Liver (tissue), 9 donors: Measurements from ENCODE around the gene STOX2. TPM values are rescaled to one million over a fixed set of nuclear protein-coding genes. Genes with fewer than 3 reads are reported as not detected.

Experiments
- DNase-seq: peaks from one replicate; pipeline ENCODE4 v3.0.0-alpha.2; 2017; ENCODE audit warnings: low spot score
- H3K27ac ChIP-seq, 2 donors: one replicate each; pipeline ENCODE4 v1.7.0; 2013; ENCODE audit warnings: inconsistent platforms in 2 of 2, low read length in 2 of 2, control low read depth in 1 of 2, low read depth in 1 of 2, mild to moderate bottlenecking in 1 of 2
- H3K27me3 ChIP-seq, 4 donors: one replicate each; pipeline versions ENCODE4 v1.6.1 to v1.7.0; 2013; ENCODE audit warnings: low read length in 3 of 4, inconsistent platforms in 1 of 4, mild to moderate bottlenecking in 1 of 4, moderate library complexity in 1 of 4; ENCODE audit not compliant: control insufficient read depth in 4 of 4, insufficient read depth in 4 of 4
- H3K36me3 ChIP-seq, 4 donors: one replicate each; pipeline versions ENCODE4 v1.6.1 to v1.7.0; 2013; ENCODE audit warnings: low read length in 3 of 4, mild to moderate bottlenecking in 3 of 4, low read depth in 1 of 4, moderate library complexity in 1 of 4; ENCODE audit not compliant: control insufficient read depth in 4 of 4, insufficient read depth in 3 of 4
- H3K4me1 ChIP-seq, 4 donors: one replicate each; pipeline versions ENCODE4 v1.6.1 to v1.7.0; 2013; ENCODE audit warnings: low read length in 3 of 4, mild to moderate bottlenecking in 3 of 4, moderate library complexity in 1 of 4; ENCODE audit not compliant: control insufficient read depth in 4 of 4, insufficient read depth in 4 of 4
- H3K4me3 ChIP-seq, 3 donors: one replicate each; pipeline versions ENCODE4 v1.6.1 to v1.7.0; 2013; ENCODE audit warnings: low read length in 3 of 3, control low read depth in 1 of 3, low read depth in 1 of 3, mild to moderate bottlenecking in 1 of 3
- H3K9ac ChIP-seq, 2 donors: one replicate each; pipeline ENCODE4 v1.7.0; 2013; ENCODE audit warnings: low read length in 2 of 2, mild to moderate bottlenecking in 2 of 2, moderate library complexity in 2 of 2, control low read depth in 1 of 2, low read depth in 1 of 2
- H3K9me3 ChIP-seq, 4 donors: one replicate each; pipeline versions ENCODE4 v1.6.1 to v1.7.0; 2013; ENCODE audit warnings: low read length in 3 of 4; ENCODE audit not compliant: control insufficient read depth in 4 of 4
- ATF3 ChIP-seq: IDR thresholded peaks from 2 replicates; pipeline ENCODE4 v1.6.1; 2016; ENCODE audit warnings: antibody characterized with exemption
- EGR1 ChIP-seq, 2 donors: IDR thresholded peaks; 2 replicates each; pipeline ENCODE4 v1.6.1; 2016 to 2018; ENCODE audit warnings: antibody characterized with exemption in 2 of 2, low read depth in 2 of 2
- GABPA ChIP-seq, 2 donors: IDR thresholded peaks in 1 of 2; conservative IDR thresholded peaks in 1 of 2; 2 replicates each; pipeline ENCODE4 v1.6.1; 2016; ENCODE audit warnings: antibody characterized with exemption in 2 of 2, mild to moderate bottlenecking in 1 of 2, moderate library complexity in 1 of 2
- MAX ChIP-seq: IDR thresholded peaks from 2 replicates; pipeline ENCODE4 v1.6.1; 2016; ENCODE audit warnings: antibody characterized with exemption
- NR2F2 ChIP-seq: IDR thresholded peaks from 2 replicates; pipeline ENCODE4 v1.6.1; 2016; ENCODE audit warnings: antibody characterized with exemption
- RAD21 ChIP-seq, 2 donors: IDR thresholded peaks; 2 replicates each; pipeline ENCODE4 v1.6.1; 2016; ENCODE audit warnings: antibody characterized with exemption in 2 of 2, mild to moderate bottlenecking in 2 of 2
- REST ChIP-seq: IDR thresholded peaks from 2 replicates; pipeline ENCODE4 v1.6.1; 2016; ENCODE audit warnings: antibody characterized with exemption, mild to moderate bottlenecking
- TAF1 ChIP-seq: conservative IDR thresholded peaks from 2 replicates; pipeline ENCODE4 v1.6.1; 2016; ENCODE audit warnings: antibody characterized with exemption, mild to moderate bottlenecking
- ZBTB33 ChIP-seq: IDR thresholded peaks from 2 replicates; pipeline ENCODE4 v1.6.1; 2016; ENCODE audit warnings: antibody characterized with exemption
- WGBS: extraction: QIAGEN DNeasy Blood & Tissue Kit; methylation state at CpG from one replicate; pipeline ENCODE4 v1.1.7; 2013; 5-methylcytosine and 5-hydroxymethylcytosine counted together
- polyA plus RNA-seq, 2 donors: library from polyadenylated mRNA; stranded (reverse) in 1 of 2; unstranded in 1 of 2; fragments of 200-250 nt in 1 of 2; fragments of >200 nt in 1 of 2; fragmentation: Nextera tagmentation in 1 of 2; extraction: Ambion mirVana in 1 of 2; gene quantifications; one replicate each; pipeline versions ENCODE4 v1.2.1 to v1.2.3, GENCODE V29; 2013 to 2015
- total RNA-seq, 2 donors: library from RNA; depleted of rRNA; stranded (reverse); fragments of >200 nt; gene quantifications; one replicate each; pipeline ENCODE4 v1.2.3, GENCODE V29; 2014
- donor health status: healthy.
- donor health status: healthy.
- donor health status: healthy.
- donor health status: healthy.
- donor health status: healthy.

The STOX2 gene
- total and polyA plus RNA-seq, 4 donors: 1.4 to 12.6 (median 1.6) TPM

- H3K27me3 ChIP-seq: no peaks in the 10 kb centered on the region
- H3K27ac ChIP-seq: no peak overlapping the region
- H3K4me1 ChIP-seq: no peaks in the 10 kb centered on the region
- no peak for DNase-seq
- WGBS: 93% methylated on average over 10 of the region's 10 CpGs
- TF ChIP-seq REST: no peak
- no peak for TF ChIP-seq EGR1 (IDR thresholded peaks at IDR 0.05; ENCODE audit: low read depth in 2 of 2)
- no peak for TF ChIP-seq GABPA (IDR thresholded peaks at IDR 0.05 in 1 of 2, conservative IDR thresholded peaks at IDR 0.05 in 1 of 2)
- no peak for TF ChIP-seq ATF3
- TF ChIP-seq ZBTB33: no peak
- TF ChIP-seq NR2F2: no peak
- no peak for TF ChIP-seq MAX
- H3K9ac ChIP-seq: no peak overlapping the region
- H3K9me3 ChIP-seq: peaks cover 0 to 2% (median 0%) of the 10 kb centered on the region in 4 donors
- H3K36me3 ChIP-seq: no peaks in the 10 kb centered on the region
- no peak overlapping the region for H3K4me3 ChIP-seq
These were observed 13.6 kb downstream of the STOX2 start for GRCh38 chr4:183918696-183919095.

GRCh38 chr4:183919141-183919540 is 14.0 kb downstream of the STOX2 start:
- Histone ChIP-seq H3K4me1 (no peaks in the 10 kb centered on the region), H3K9me3 (peaks cover 0 to 2% (median 0%) of the 10 kb centered on the region in 4 donors), H3K27me3 (no peaks in the 10 kb centered on the region), H3K27ac (no peak overlapping the region), H3K9ac (no peak overlapping the region), H3K4me3 (no peak overlapping the region), H3K36me3 (no peaks in the 10 kb centered on the region)
- DNase-seq: no peak
- 76% methylated on average over 12 of the region's 12 CpGs for WGBS
- TF ChIP-seq TAF1 (no peak), ATF3 (no peak), RAD21 (IDR thresholded peaks at IDR 0.05) (no peak), REST (no peak), EGR1 (IDR thresholded peaks at IDR 0.05; ENCODE audit: low read depth in 2 of 2) (no peak)
